H9 (cell line): ENCODE results near the gene FHL1. TPM values are rescaled to one million over a fixed set of nuclear protein-coding genes. Genes with fewer than 3 reads are reported as not detected.

ENCODE experiments used
- DNase-seq: peaks from one replicate; pipeline ENCODE4 v3.0.0-alpha.2; 2017
- H2AFZ ChIP-seq: one replicate; pipeline ENCODE4 v1.6.1; 2013; ENCODE audit warnings: mild to moderate bottlenecking, low read length, control low read depth, moderate library complexity
- H2AK5ac ChIP-seq: 2 replicates; pipeline ENCODE4 v1.6.1; 2013; ENCODE audit warnings: low read length, control low read depth, mixed read lengths; ENCODE audit not compliant: insufficient read length
- H2BK120ac ChIP-seq: one replicate; pipeline ENCODE4 v1.6.1; 2013; ENCODE audit warnings: low read depth, mild to moderate bottlenecking, low read length, control low read depth, inconsistent platforms; ENCODE audit not compliant: poor library complexity, severe bottlenecking
- H2BK12ac ChIP-seq: 2 replicates; pipeline ENCODE4 v1.6.1; 2013; ENCODE audit warnings: low read length, control low read depth, mixed read lengths, low read depth; ENCODE audit not compliant: insufficient read length
- H2BK15ac ChIP-seq: 2 replicates; pipeline ENCODE4 v1.6.1; 2013; ENCODE audit warnings: low read depth, low read length, control low read depth
- H2BK20ac ChIP-seq: one replicate; pipeline ENCODE4 v1.6.1; 2013; ENCODE audit warnings: low read depth, mild to moderate bottlenecking, low read length, control low read depth, inconsistent platforms; ENCODE audit not compliant: poor library complexity, severe bottlenecking
- H2BK5ac ChIP-seq: 2 replicates; pipeline ENCODE4 v1.6.1; 2013; ENCODE audit warnings: low read length, control low read depth, mixed read lengths; ENCODE audit not compliant: insufficient read length
- H3K14ac ChIP-seq: 2 replicates; pipeline ENCODE4 v1.6.1; 2013; ENCODE audit warnings: low read length, control low read depth; ENCODE audit not compliant: insufficient read depth
- H3K18ac ChIP-seq: 2 replicates; pipeline ENCODE4 v1.6.1; 2013; ENCODE audit warnings: low read depth, mild to moderate bottlenecking, mixed read lengths, low read length, control low read depth; ENCODE audit not compliant: insufficient read length
- H3K23ac ChIP-seq: 2 replicates; pipeline ENCODE4 v1.6.1; 2013; ENCODE audit warnings: low read length, control low read depth, mixed read lengths, low read depth; ENCODE audit not compliant: insufficient read length
- H3K23me2 ChIP-seq: 2 replicates; pipeline ENCODE4 v1.6.1; 2013; ENCODE audit warnings: low read depth, mild to moderate bottlenecking, mixed read lengths, low read length, control low read depth; ENCODE audit not compliant: insufficient read length, poor library complexity, severe bottlenecking
- H3K27ac ChIP-seq: 2 replicates; pipeline ENCODE4 v1.5.1; 2013; ENCODE audit warnings: low read length, control low read depth, mixed read lengths, low read depth; ENCODE audit not compliant: insufficient read length
- H3K27me3 ChIP-seq: 2 replicates; pipeline ENCODE4 v1.6.1; 2013; ENCODE audit warnings: low read length, control low read depth, inconsistent platforms; ENCODE audit not compliant: insufficient read depth
- H3K4ac ChIP-seq: 2 replicates; pipeline ENCODE4 v1.6.1; 2013; ENCODE audit warnings: low read depth, mild to moderate bottlenecking, control low read depth, inconsistent platforms, low read length, moderate library complexity
- H3K4me1 ChIP-seq: 2 replicates; pipeline ENCODE4 v1.6.1; 2013; ENCODE audit warnings: low read length, control low read depth, inconsistent platforms; ENCODE audit not compliant: insufficient read depth
- H3K4me2 ChIP-seq: 2 replicates; pipeline ENCODE4 v1.6.1; 2013; ENCODE audit warnings: low read length, control low read depth, mixed read lengths; ENCODE audit not compliant: insufficient read length, insufficient read depth
- H3K56ac ChIP-seq: 2 replicates; pipeline ENCODE4 v1.6.1; 2013; ENCODE audit warnings: low read depth, mild to moderate bottlenecking, mixed read lengths, low read length, control low read depth; ENCODE audit not compliant: insufficient read length
- H3K79me1 ChIP-seq: 2 replicates; pipeline ENCODE4 v1.6.1; 2013; ENCODE audit warnings: low read depth, mild to moderate bottlenecking, moderate library complexity, low read length, control low read depth, inconsistent platforms; ENCODE audit not compliant: insufficient read depth, poor library complexity, severe bottlenecking
- H3K79me2 ChIP-seq: 2 replicates; pipeline ENCODE4 v1.6.1; 2013; ENCODE audit warnings: low read length, control low read depth, inconsistent platforms; ENCODE audit not compliant: insufficient read depth
- H3K9ac ChIP-seq: 2 replicates; pipeline ENCODE4 v1.6.1; 2013; ENCODE audit warnings: low read length, control low read depth, mixed read lengths; ENCODE audit not compliant: insufficient read length; ENCODE audit errors: extremely low read depth
- H3K9me3 ChIP-seq: one replicate; pipeline ENCODE4 v1.6.1; 2013; ENCODE audit warnings: low read depth, low read length, inconsistent platforms; ENCODE audit not compliant: control insufficient read depth
- H3T11ph ChIP-seq: one replicate; pipeline ENCODE4 v1.6.1; 2013; ENCODE audit warnings: mild to moderate bottlenecking, low read length, control low read depth, inconsistent platforms
- H4K20me1 ChIP-seq: one replicate; pipeline ENCODE4 v1.6.1; 2013; ENCODE audit not compliant: control insufficient read depth, insufficient read length, insufficient read depth
- H4K5ac ChIP-seq: 2 replicates; pipeline ENCODE4 v1.6.1; 2013; ENCODE audit warnings: low read depth, mild to moderate bottlenecking, mixed read lengths, low read length, control low read depth; ENCODE audit not compliant: insufficient read length
- H4K8ac ChIP-seq: replicated peaks from 2 replicates; pipeline ENCODE4 v1.6.1; 2013; ENCODE audit warnings: low read length, control low read depth, mixed read lengths, low read depth; ENCODE audit not compliant: insufficient read length
- H4K91ac ChIP-seq: 2 replicates; pipeline ENCODE4 v1.6.1; 2013; ENCODE audit warnings: low read depth, mild to moderate bottlenecking, moderate library complexity, mixed read lengths, low read length, control low read depth; ENCODE audit not compliant: insufficient read length
- H3K27ac Mint-ChIP-seq, 3 experiments: 2 replicates in 2 of 3; 3 replicates in 1 of 3; pipeline ENCODE4 v1.8.0; 2020 to 2021; ENCODE audit warnings: mixed read lengths in 3 of 3, mild to moderate bottlenecking in 1 of 3, moderate library complexity in 1 of 3
- H3K27me3 Mint-ChIP-seq: 2 replicates; pipeline ENCODE4 v1.8.0; 2021; ENCODE audit warnings: low read depth, mild to moderate bottlenecking, moderate library complexity, mixed read lengths
- H3K36me3 Mint-ChIP-seq, 3 experiments: 2 replicates in 2 of 3; 3 replicates in 1 of 3; pipeline ENCODE4 v1.8.0; 2020 to 2021; ENCODE audit warnings: low read depth in 3 of 3, mixed read lengths in 3 of 3; ENCODE audit not compliant: insufficient read depth in 1 of 3
- H3K4me1 Mint-ChIP-seq, 2 experiments: 2 replicates each; pipeline ENCODE4 v1.8.0; 2020; ENCODE audit warnings: mixed read lengths in 2 of 2
- H3K4me3 Mint-ChIP-seq, 2 experiments: 2 replicates in 1 of 2; 3 replicates in 1 of 2; pipeline ENCODE4 v1.8.0; 2020 to 2021; ENCODE audit warnings: mild to moderate bottlenecking in 2 of 2, mixed read lengths in 2 of 2, moderate library complexity in 1 of 2
- H3K9me3 Mint-ChIP-seq, 2 experiments: 2 replicates in 1 of 2; 3 replicates in 1 of 2; pipeline ENCODE4 v1.8.0; 2020; ENCODE audit warnings: mild to moderate bottlenecking in 2 of 2, mixed read lengths in 2 of 2, moderate library complexity in 1 of 2
- WGBS: extraction: QIAGEN DNeasy Blood & Tissue Kit; methylation state at CpG from one replicate; pipeline ENCODE4 v1.1.7; 2013; ENCODE audit warnings: missing lambda C conversion rate, low lambda C conversion rate, mixed read lengths; ENCODE audit not compliant: insufficient read length; ENCODE audit errors: extremely low coverage; 5-methylcytosine and 5-hydroxymethylcytosine counted together
- total RNA-seq: library from RNA; stranded (reverse); gene quantifications from 2 replicates; pipeline ENCODE4 v1.2.1, GENCODE V29; 2021
- TF ChIP-seq, protein P1 (sequence below): fragments of 200-600 bp; sonication (generic); conservative IDR thresholded peaks from 3 replicates; pipeline ENCODE4 v1.8.0; 2021; ENCODE audit warnings: antibody characterized with exemption, mild to moderate bottlenecking

The FHL1 gene
- total RNA-seq, 1 experiment from 2014 or later, result 20.0 TPM

DNA sequence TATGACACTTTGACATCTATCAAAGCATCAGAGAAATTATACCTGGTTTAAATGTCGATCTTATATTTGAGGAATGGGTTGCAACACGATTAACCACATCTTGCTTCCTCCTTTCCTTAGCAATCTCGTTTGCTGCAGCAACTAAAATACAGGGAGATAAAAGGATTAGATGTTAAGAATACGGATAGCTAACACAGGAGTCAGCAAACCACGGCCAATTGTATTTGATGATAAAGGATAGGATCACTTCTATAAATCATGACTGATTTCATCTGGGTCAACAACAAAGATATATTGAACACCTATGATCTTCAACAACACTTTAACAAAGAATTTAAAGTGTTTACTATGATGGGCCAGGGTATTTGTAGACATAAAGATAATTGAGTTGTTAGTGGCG lies 98.9 kb downstream of the FHL1 start:
- Histone ChIP-seq H3K27me3 (no peaks in the 10 kb centered on the region), H3K9ac (no peak overlapping the region), H3K9me3 (peaks cover 26% of the 10 kb centered on the region), H2BK20ac (no peak overlapping the region), H3K79me1 (no peaks in the 10 kb centered on the region), H2AFZ (no peak overlapping the region), H4K91ac (no peak overlapping the region), H4K8ac (no peak overlapping the region), H3K4me2 (no peak overlapping the region), H3K56ac (no peak overlapping the region), H2BK15ac (no peak overlapping the region), H3K79me2 (no peaks in the 10 kb centered on the region), H3K14ac (no peak overlapping the region), H3K18ac (no peak overlapping the region), H2BK12ac (no peak overlapping the region), H3K4ac (no peak overlapping the region), H3K27ac (no peak overlapping the region), H3K23ac (no peak overlapping the region), H4K5ac (no peak overlapping the region), H2BK5ac (no peak overlapping the region), H2BK120ac (no peak overlapping the region), H3T11ph (no peak overlapping the region), H3K23me2 (no peaks in the 10 kb centered on the region), H4K20me1 (no peaks in the 10 kb centered on the region), H3K4me1 (no peaks in the 10 kb centered on the region), H2AK5ac (no peak overlapping the region)
- TF ChIP-seq, protein P1, sequence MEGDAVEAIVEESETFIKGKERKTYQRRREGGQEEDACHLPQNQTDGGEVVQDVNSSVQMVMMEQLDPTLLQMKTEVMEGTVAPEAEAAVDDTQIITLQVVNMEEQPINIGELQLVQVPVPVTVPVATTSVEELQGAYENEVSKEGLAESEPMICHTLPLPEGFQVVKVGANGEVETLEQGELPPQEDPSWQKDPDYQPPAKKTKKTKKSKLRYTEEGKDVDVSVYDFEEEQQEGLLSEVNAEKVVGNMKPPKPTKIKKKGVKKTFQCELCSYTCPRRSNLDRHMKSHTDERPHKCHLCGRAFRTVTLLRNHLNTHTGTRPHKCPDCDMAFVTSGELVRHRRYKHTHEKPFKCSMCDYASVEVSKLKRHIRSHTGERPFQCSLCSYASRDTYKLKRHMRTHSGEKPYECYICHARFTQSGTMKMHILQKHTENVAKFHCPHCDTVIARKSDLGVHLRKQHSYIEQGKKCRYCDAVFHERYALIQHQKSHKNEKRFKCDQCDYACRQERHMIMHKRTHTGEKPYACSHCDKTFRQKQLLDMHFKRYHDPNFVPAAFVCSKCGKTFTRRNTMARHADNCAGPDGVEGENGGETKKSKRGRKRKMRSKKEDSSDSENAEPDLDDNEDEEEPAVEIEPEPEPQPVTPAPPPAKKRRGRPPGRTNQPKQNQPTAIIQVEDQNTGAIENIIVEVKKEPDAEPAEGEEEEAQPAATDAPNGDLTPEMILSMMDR, result no peak
- no peak overlapping the region for H3K27ac Mint-ChIP-seq
- H3K9me3 Mint-ChIP-seq, result peaks cover 36 to 52% of the 10 kb centered on the region in 2 experiments
- no peaks in the 10 kb centered on the region; the same call in 1 of the 2 replicates for H3K27me3 Mint-ChIP-seq
- no peak overlapping the region for H3K4me3 Mint-ChIP-seq
- H3K4me1 Mint-ChIP-seq, result peaks cover 11 to 12% of the 10 kb centered on the region in 2 experiments
- no CpG with 5 or more reads among the region's 6 CpGs for WGBS
- H3K36me3 Mint-ChIP-seq, result peaks cover 13 to 31% (median 30%) of the 10 kb centered on the region in 3 experiments
- DNase-seq, result no peak
